ENCODE data around the gene BTF3. TPM values are rescaled to one million over a fixed set of nuclear protein-coding genes. Genes with fewer than 3 reads are reported as not detected.
"Not testable (repeated sequence)": the region's sequence is repeated elsewhere in the genome, so short reads cannot be mapped to it uniquely, and the experiment has no call there.

The BTF3 gene
- total and polyA plus RNA-seq, 10 donors, result 368 to 914 (median 511) TPM

DNA sequence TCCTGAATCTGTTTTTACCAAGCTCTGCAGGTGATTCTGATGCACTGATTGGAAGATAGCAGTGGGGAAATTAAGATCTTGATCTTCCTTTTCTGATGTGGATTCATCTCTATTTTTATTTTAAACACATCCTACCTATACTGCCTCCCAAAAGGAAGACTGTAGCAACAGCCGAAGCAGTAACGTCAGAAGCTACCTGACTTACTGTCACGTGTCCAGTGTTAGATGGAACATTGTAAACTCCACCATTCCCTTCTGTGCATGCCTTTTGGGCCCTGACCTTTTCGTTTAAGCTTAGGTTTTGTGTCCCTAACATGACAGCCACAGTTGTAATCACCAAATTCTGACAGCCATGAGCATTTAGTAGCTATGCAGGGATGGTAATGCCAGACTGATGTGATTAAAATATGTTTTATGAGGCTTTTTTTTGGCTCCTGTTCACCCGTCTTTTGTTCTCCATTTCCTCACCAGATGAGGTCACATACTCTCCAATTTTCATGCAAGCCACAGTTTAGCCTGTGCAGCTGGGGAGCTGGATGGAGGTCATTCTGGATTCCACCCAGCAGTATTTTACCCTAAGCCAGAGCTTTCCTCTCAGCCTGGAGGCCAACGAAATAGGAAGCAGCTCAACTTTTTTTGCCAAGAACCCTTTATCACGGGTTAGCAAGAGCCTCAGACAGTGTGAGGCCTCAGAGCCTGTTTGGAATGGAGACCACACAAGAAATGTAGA lies 34.1 kb upstream of the BTF3 start:
- peak overlapping the region in 1 of 8 donors; percentile 27 for H3K27ac ChIP-seq
- WGBS, 5 donors, result 50 to 64% (median 57%) methylated on average over 7 of the region's 7 CpGs
- DNase-seq, result no peak

DNA sequence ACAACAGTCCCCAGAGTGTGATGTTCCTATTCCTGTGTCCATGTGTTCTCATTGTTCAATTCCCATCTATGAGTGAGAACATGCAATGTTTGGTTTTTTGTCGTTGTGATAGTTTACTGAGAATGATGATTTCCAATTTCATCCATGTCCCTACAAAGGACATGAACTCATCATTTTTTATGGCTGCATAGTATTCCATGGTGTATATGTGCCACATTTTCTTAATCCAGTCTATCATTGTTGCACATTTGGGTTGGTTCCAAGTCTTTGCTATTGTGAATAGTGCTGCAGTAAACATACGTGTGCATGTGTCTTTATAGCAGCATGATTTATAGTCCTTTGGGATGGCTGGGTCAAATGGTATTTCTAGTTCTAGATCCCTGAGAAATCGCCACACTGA lies 29.6 kb upstream of the BTF3 start:
- DNase-seq; H3K4me1 ChIP-seq; H3K9me3 ChIP-seq; intact Hi-C loops (cut with DNase I; ENCODE audit: low total_unique reads); H3K27me3 ChIP-seq (replicated peaks in 1 of 7); H3K36me3 ChIP-seq; H3K27ac ChIP-seq; H3K4me3 ChIP-seq: not testable (repeated sequence)
- WGBS, 5 donors, result 73 to 87% (median 79%) methylated on average over 2 to 3 of the region's 3 CpGs

More for the DNA sequence above, 34.1 kb upstream of the BTF3 start:
- no peaks in the 10 kb centered on the region for H3K4me1 ChIP-seq
- TF ChIP-seq, protein P1, sequence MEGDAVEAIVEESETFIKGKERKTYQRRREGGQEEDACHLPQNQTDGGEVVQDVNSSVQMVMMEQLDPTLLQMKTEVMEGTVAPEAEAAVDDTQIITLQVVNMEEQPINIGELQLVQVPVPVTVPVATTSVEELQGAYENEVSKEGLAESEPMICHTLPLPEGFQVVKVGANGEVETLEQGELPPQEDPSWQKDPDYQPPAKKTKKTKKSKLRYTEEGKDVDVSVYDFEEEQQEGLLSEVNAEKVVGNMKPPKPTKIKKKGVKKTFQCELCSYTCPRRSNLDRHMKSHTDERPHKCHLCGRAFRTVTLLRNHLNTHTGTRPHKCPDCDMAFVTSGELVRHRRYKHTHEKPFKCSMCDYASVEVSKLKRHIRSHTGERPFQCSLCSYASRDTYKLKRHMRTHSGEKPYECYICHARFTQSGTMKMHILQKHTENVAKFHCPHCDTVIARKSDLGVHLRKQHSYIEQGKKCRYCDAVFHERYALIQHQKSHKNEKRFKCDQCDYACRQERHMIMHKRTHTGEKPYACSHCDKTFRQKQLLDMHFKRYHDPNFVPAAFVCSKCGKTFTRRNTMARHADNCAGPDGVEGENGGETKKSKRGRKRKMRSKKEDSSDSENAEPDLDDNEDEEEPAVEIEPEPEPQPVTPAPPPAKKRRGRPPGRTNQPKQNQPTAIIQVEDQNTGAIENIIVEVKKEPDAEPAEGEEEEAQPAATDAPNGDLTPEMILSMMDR (IDR thresholded peaks at IDR 0.05 in 8 of 11, conservative IDR thresholded peaks at IDR 0.05 in 3 of 11), result no peak
- TF ChIP-seq POLR2AphosphoS5 (IDR thresholded peaks at IDR 0.05) (no peak), POLR2A (IDR thresholded peaks at IDR 0.05) (no peak)
- no peaks in the 10 kb centered on the region for H3K36me3 ChIP-seq
- no peaks in the 10 kb centered on the region for H3K9me3 ChIP-seq
- intact Hi-C loops (cut with DNase I; ENCODE audit: low total_unique reads), result no loop called here
- H3K27me3 ChIP-seq (replicated peaks in 1 of 7), result peaks cover 0 to 19% (median 0%) of the 10 kb centered on the region in 7 donors
- no peak overlapping the region for H3K4me3 ChIP-seq

DNA sequence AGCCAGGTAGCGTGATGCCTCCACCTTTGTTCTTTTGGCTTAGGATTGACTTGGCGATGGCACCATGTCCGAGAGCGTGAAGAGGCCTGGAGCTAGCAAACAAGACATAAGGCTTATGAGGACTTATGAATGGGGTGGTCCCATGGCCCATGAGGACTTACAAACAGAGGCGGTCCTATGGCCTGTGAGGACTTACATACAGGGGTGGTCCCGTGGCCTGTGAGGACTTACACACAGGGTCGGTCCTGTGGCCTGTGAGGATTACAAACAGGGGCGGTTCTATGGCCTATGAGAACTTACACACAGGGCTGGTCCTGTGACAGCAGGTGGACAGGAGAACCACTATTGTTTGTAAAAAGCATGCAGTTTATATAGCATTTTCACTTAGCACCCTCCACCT lies 28.4 kb upstream of the BTF3 start:
- H3K4me3 ChIP-seq, result no peak overlapping the region
- intact Hi-C loops (cut with DNase I; ENCODE audit: low total_unique reads), result no loop called here
- TF ChIP-seq POLR2A (IDR thresholded peaks at IDR 0.05), result no peak
- TF ChIP-seq, protein P1 (IDR thresholded peaks at IDR 0.05 in 8 of 11, conservative IDR thresholded peaks at IDR 0.05 in 3 of 11), result no peak
- TF ChIP-seq POLR2AphosphoS5 (IDR thresholded peaks at IDR 0.05), result no peak
- H3K4me1 ChIP-seq, result no peaks in the 10 kb centered on the region
- no peak for DNase-seq
- H3K36me3 ChIP-seq, result no peaks in the 10 kb centered on the region
- no peak overlapping the region for H3K27ac ChIP-seq
- peaks cover 0 to 7% (median 0%) of the 10 kb centered on the region in 7 donors for H3K27me3 ChIP-seq (replicated peaks in 1 of 7)
- no peaks in the 10 kb centered on the region for H3K9me3 ChIP-seq
- WGBS, 5 donors, result 90 to 95% (median 94%) methylated on average over 6 to 8 of the region's 8 CpGs

- no peak overlapping the region for H3K4me3 ChIP-seq
- peaks cover 0 to 17% (median 0%) of the 10 kb centered on the region in 7 donors for H3K27me3 ChIP-seq (replicated peaks in 1 of 7)
- no peak for DNase-seq
- TF ChIP-seq POLR2AphosphoS5 (IDR thresholded peaks at IDR 0.05) (no peak), POLR2A (IDR thresholded peaks at IDR 0.05) (no peak)
- TF ChIP-seq, protein P1 (IDR thresholded peaks at IDR 0.05 in 8 of 11, conservative IDR thresholded peaks at IDR 0.05 in 3 of 11), result no peak
- H3K27ac ChIP-seq, result no peak overlapping the region
- H3K9me3 ChIP-seq, result no peaks in the 10 kb centered on the region
- H3K4me1 ChIP-seq, result no peaks in the 10 kb centered on the region
- intact Hi-C loops (cut with DNase I; ENCODE audit: low total_unique reads), result no loop called here
- H3K36me3 ChIP-seq, result no peaks in the 10 kb centered on the region
Measured at GRCh38 chr5:73471654-73472053, 26.6 kb upstream of the BTF3 start.

Measured in spleen (tissue), 11 donors.